DOHH2 (cell line): ENCODE measurements around the gene DAZAP1.

Source experiments
- H3F3A ChIP-seq: fragments of 200-600 bp; sonication (generic), shearing (Covaris generic); 2 replicates; pipeline ENCODE4 v1.6.0; 2016; ENCODE audit warnings: antibody characterized with exemption, mild to moderate bottlenecking; ENCODE audit not compliant: control insufficient read depth, insufficient read depth
- H3K27ac ChIP-seq: fragments of 200-600 bp; sonication (generic); 2 replicates; pipeline ENCODE4 v1.5.1; 2014; ENCODE audit warnings: low read depth, mild to moderate bottlenecking, low read length, moderate library complexity
- H3K27me3 ChIP-seq: fragments of 200-600 bp; sonication (generic); 2 replicates; pipeline ENCODE4 v1.6.1; 2014; ENCODE audit warnings: mild to moderate bottlenecking, low read length, mixed read lengths; ENCODE audit not compliant: control insufficient read depth
- H3K36me3 ChIP-seq: fragments of 200-600 bp; sonication (generic); 2 replicates; pipeline ENCODE4 v1.6.1; 2014; ENCODE audit warnings: mild to moderate bottlenecking, low read length, moderate library complexity, mixed read lengths; ENCODE audit not compliant: control insufficient read depth
- H3K4me1 ChIP-seq: fragments of 200-600 bp; sonication (generic); 2 replicates; pipeline ENCODE4 v1.6.1; 2014; ENCODE audit warnings: mild to moderate bottlenecking, low read length, mixed read lengths; ENCODE audit not compliant: control insufficient read depth
- H3K4me2 ChIP-seq: fragments of 200-600 bp; sonication (generic); 2 replicates; pipeline ENCODE4 v1.6.0; 2014; ENCODE audit warnings: mild to moderate bottlenecking, low read length, moderate library complexity
- H3K4me3 ChIP-seq: fragments of 200-600 bp; sonication (generic); 2 replicates; pipeline ENCODE4 v1.5.1; 2014; ENCODE audit warnings: mild to moderate bottlenecking, low read length, mixed read lengths
- H3K79me2 ChIP-seq: fragments of 200-600 bp; sonication (generic); 2 replicates; pipeline ENCODE4 v1.6.1; 2014; ENCODE audit warnings: mild to moderate bottlenecking, low read length, mixed read lengths; ENCODE audit not compliant: control insufficient read depth
- H3K9me2 ChIP-seq: fragments of 200-600 bp; sonication (generic); replicated peaks from 2 replicates; pipeline ENCODE4 v1.6.1; 2014; ENCODE audit warnings: mild to moderate bottlenecking, low read length, mixed read lengths; ENCODE audit not compliant: control insufficient read depth
- H3K9me3 ChIP-seq: fragments of 200-600 bp; sonication (generic); 2 replicates; pipeline ENCODE4 v1.6.1; 2014; ENCODE audit warnings: antibody characterized with exemption, low read length, mixed read lengths; ENCODE audit not compliant: control insufficient read depth, insufficient read depth
- H4K20me1 ChIP-seq: fragments of 200-600 bp; sonication (generic); 2 replicates; pipeline ENCODE4 v1.6.0; 2014; ENCODE audit warnings: low read depth, mild to moderate bottlenecking, antibody characterized with exemption, low read length, moderate library complexity; ENCODE audit not compliant: control insufficient read depth, insufficient read depth
- EZH2phosphoT487 ChIP-seq: fragments of 200-600 bp; sonication (generic); IDR thresholded peaks from 2 replicates; pipeline ENCODE4 v1.6.1; 2017; ENCODE audit warnings: borderline replicate concordance, mild to moderate bottlenecking, antibody characterized with exemption, low read length, moderate library complexity, mixed read lengths
- TF ChIP-seq, protein P1 (sequence below): fragments of 200-600 bp; sonication (generic); IDR thresholded peaks from one replicate; pipeline ENCODE4 v1.5.1; 2014; ENCODE audit warnings: antibody characterized with exemption, mild to moderate bottlenecking, low read depth, low read length; ENCODE audit not compliant: poor library complexity, severe bottlenecking

Gene DAZAP1

GRCh38 chr19:1361601-1362386 is 45.6 kb upstream of the DAZAP1 start:
- H3K9me3 ChIP-seq, result no peaks in the 10 kb centered on the region
- H3K79me2 ChIP-seq, result no peaks in the 10 kb centered on the region
- no peak overlapping the region for H3K4me3 ChIP-seq
- no peak overlapping the region for H3K4me2 ChIP-seq
- no peaks in the 10 kb centered on the region for H4K20me1 ChIP-seq
- H3K9me2 ChIP-seq, result no peaks in the 10 kb centered on the region
- H3K27me3 ChIP-seq, result no peaks in the 10 kb centered on the region
- peaks cover 85% of the 10 kb centered on the region for H3K36me3 ChIP-seq
- H3K4me1 ChIP-seq, result peaks cover 4% of the 10 kb centered on the region; the same call in 1 of the 2 replicates
- H3F3A ChIP-seq, result no peaks in the 10 kb centered on the region
- H3K27ac ChIP-seq, result no peak overlapping the region
- TF ChIP-seq, protein P1, sequence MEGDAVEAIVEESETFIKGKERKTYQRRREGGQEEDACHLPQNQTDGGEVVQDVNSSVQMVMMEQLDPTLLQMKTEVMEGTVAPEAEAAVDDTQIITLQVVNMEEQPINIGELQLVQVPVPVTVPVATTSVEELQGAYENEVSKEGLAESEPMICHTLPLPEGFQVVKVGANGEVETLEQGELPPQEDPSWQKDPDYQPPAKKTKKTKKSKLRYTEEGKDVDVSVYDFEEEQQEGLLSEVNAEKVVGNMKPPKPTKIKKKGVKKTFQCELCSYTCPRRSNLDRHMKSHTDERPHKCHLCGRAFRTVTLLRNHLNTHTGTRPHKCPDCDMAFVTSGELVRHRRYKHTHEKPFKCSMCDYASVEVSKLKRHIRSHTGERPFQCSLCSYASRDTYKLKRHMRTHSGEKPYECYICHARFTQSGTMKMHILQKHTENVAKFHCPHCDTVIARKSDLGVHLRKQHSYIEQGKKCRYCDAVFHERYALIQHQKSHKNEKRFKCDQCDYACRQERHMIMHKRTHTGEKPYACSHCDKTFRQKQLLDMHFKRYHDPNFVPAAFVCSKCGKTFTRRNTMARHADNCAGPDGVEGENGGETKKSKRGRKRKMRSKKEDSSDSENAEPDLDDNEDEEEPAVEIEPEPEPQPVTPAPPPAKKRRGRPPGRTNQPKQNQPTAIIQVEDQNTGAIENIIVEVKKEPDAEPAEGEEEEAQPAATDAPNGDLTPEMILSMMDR, result no peak
- TF ChIP-seq EZH2phosphoT487, result no peak

- Histone ChIP-seq H3K36me3 (peaks cover 83% of the 10 kb centered on the region), H3K79me2 (no peaks in the 10 kb centered on the region), H3F3A (no peaks in the 10 kb centered on the region), H3K9me2 (no peaks in the 10 kb centered on the region), H3K4me1 (peaks cover 4% of the 10 kb centered on the region; the same call in 1 of the 2 replicates), H3K4me2 (no peak overlapping the region), H3K4me3 (no peak overlapping the region), H3K27me3 (no peaks in the 10 kb centered on the region), H4K20me1 (no peaks in the 10 kb centered on the region), H3K9me3 (no peaks in the 10 kb centered on the region), H3K27ac (no peak overlapping the region)
- TF ChIP-seq EZH2phosphoT487, result no peak
- TF ChIP-seq, protein P1, result no peak
Measured at GRCh38 chr19:1362387-1363257, 44.8 kb upstream of the DAZAP1 start.

DNA sequence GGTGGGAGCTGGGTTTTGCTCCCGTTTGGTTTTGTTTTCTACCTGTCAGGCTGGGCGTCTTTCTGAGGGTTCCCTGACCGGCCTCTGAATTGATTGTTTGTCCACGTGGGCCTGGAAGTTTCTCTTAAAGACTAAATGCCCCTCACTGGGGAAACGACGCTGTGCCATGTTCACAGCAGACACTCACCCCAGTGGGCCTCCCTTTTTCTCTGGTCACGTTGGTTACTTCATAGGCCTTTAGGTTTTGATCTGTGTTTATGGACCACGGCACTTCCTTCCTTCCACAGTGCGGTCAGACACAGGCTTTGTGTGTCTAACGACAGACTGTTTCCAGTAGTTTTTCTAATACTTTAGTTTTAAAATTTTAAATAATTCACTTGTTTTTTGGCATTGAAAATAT is 43.8 kb upstream of the DAZAP1 start:
- H3K9me3 ChIP-seq, result no peaks in the 10 kb centered on the region
- H3K27me3 ChIP-seq, result no peaks in the 10 kb centered on the region
- no peak overlapping the region for H3K4me2 ChIP-seq
- H3K4me1 ChIP-seq, result peaks cover 4% of the 10 kb centered on the region; the same call in 1 of the 2 replicates
- peaks cover 73% of the 10 kb centered on the region for H3K36me3 ChIP-seq
- H3K9me2 ChIP-seq, result no peaks in the 10 kb centered on the region
- no peaks in the 10 kb centered on the region for H4K20me1 ChIP-seq
- H3K4me3 ChIP-seq, result no peak overlapping the region
- H3F3A ChIP-seq, result no peaks in the 10 kb centered on the region
- H3K27ac ChIP-seq, result no peak overlapping the region
- no peak for TF ChIP-seq EZH2phosphoT487
- TF ChIP-seq, protein P1, result no peak
- H3K79me2 ChIP-seq, result no peaks in the 10 kb centered on the region
